ENCODE measurements around the gene PRR12.

Gene PRR12

DNA sequence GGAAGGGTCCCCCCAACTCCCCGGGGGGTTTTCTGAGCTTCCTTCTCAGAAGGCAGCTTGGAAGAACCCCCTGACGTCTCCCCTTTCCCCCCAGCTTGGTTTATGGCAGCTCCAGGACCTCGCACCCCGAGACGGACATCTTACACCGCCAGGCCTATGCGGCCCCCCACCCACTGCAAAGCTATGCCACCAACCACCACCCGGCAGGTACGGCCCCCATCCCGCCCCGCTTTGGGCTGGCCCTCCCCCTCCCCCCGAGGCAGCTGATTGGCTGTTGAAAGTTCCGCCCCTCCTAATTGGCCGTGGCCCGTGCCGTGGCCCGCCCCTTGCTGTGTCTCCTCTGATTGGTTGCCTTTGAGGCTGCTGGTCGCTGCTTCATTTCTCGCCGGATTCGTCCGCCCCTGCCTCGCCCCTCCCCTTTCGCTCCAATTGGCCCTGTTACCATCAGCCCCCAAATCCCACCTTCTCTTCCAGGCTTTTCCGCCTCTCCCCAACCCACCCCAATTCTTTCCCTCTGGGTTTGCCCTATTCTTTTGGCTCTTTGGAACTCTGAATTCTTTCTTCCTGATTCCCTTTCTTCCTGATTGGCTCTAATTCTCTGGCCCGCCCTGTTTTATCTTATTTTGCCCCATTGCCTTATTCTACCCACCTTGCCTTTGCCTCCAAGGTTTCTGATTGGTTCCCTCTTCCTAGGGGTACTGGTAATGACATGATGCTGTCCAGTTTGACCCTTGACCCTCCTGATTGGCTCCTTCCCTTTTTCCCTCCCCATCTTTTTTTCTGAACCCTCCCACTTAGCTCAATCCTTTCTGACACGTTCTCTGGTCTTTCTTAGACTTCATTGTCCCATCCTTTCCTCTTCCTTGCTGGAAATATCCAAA, 2.5 kb downstream of the PRR12 start:
- TF ChIP-seq, protein P1, sequence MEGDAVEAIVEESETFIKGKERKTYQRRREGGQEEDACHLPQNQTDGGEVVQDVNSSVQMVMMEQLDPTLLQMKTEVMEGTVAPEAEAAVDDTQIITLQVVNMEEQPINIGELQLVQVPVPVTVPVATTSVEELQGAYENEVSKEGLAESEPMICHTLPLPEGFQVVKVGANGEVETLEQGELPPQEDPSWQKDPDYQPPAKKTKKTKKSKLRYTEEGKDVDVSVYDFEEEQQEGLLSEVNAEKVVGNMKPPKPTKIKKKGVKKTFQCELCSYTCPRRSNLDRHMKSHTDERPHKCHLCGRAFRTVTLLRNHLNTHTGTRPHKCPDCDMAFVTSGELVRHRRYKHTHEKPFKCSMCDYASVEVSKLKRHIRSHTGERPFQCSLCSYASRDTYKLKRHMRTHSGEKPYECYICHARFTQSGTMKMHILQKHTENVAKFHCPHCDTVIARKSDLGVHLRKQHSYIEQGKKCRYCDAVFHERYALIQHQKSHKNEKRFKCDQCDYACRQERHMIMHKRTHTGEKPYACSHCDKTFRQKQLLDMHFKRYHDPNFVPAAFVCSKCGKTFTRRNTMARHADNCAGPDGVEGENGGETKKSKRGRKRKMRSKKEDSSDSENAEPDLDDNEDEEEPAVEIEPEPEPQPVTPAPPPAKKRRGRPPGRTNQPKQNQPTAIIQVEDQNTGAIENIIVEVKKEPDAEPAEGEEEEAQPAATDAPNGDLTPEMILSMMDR (IDR thresholded peaks at IDR 0.05; ENCODE audit: control extremely low read depth, extremely low read depth, low read depth, missing control alignments): no peak
- CTCF ChIA-PET: interaction anchor here (0.7 to 1.4 kb wide), 4 partner anchors 12 to 85 kb away, joined by 3 to 4 read pairs (median 4); partner anchors contain the start of gene PRRG2
- POLR2A ChIA-PET: interaction anchor here (0.6 to 1.9 kb wide), 7 partner anchors 14 to 880 kb away, joined by 3 to 9 read pairs (median 4); partner anchors contain the start of genes RRAS and SCAF1
- DNase-seq (ENCODE audit: extremely low spot score): peak; percentile 100

DNA sequence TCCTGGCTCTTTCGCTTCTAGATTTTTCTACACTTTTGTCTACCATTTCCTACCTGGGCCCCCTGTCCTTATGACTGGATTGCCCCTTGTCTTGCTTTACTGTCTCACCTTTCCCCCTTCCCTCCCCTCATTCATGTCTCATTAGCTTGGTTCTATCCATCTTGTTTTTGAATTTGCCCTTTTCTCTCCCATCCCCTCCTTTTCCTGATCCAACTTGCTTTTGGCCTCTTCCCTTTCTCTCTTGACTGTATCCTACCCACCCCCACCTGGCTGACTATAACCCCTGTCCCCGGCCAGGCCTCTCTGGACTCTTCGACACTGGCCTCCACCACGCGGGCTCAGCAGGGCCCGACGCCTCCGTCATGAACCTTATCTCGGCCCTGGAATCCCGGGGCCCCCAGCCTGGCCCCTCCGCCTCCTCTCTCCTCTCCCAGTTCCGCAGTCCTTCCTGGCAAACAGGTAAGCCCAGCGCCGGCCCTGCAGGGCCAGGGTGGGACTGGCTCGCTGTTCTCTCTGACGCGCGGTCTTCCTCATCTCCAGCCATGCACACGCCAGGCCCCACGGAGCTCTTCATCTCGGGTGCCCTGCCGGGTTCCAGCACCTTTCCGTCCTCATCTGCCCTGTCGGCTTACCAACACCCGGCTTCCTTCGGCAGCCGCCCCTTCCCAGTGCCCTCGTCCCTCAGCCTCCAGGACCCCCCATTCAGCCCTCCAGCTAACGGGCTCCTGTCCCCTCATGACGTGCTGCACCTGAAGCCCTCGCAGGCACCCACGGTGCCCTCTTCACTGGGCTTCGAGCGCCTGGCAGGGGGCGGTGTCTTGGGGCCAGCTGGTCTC, 3.4 kb downstream of the PRR12 start:
- CTCF ChIA-PET: interaction anchor here (0.7 kb wide), 1 partner anchor 48 kb away, joined by 3 read pairs; no protein-coding TSS in a partner anchor
- no peak for DNase-seq (ENCODE audit: extremely low spot score)
- POLR2A ChIA-PET: interaction anchor here (0.6 to 1.9 kb wide), 3 partner anchors 14 to 335 kb away, joined by 3 to 9 read pairs (median 3); partner anchors contain the start of genes NOSIP and NUP62
- TF ChIP-seq, protein P1 (IDR thresholded peaks at IDR 0.05; ENCODE audit: control extremely low read depth, extremely low read depth, low read depth, missing control alignments): no peak

DNA sequence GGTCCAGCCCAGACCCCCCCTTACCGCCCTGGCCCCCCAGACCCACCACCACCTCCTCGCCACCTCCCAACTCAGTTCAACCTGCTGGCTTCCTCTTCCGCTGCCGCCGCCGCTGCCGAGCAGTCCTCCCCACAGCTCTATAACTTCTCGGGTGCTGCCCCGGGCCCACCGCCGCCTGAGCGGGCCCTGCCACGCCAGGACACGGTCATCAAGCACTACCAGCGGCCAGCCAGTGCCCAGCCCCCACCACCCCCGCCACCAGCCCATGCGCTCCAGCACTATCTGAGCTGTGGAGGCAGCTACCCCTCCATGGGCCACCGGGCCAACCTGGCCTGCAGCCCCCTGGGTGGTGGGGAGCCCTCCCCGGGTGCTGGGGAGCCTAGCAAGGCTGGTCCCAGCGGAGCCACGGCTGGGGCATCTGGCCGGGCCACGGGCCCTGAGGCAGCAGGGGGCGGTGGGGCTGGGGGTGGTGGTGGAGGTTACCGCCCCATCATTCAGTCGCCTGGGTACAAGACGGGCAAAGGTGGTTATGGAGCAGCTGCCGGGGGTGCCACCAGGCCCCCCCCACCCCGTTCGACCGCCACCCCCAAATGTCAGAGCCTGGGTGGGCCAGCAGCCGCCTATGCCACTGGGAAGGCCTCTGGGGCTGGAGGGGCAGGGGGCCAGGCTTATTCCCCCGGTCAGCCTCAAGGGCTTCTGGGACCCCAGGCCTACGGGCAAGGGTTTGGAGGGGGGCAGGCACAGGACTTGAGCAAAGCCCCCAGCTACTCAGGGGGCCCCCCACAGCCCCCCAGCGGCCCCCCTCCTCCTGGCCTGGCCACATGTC, 4.2 kb downstream of the PRR12 start:
- POLR2A ChIA-PET: interaction anchor here (0.6 to 1.9 kb wide), 3 partner anchors 15 to 334 kb away, joined by 3 to 9 read pairs (median 3); partner anchors contain the start of genes NOSIP and NUP62
- TF ChIP-seq, protein P1 (IDR thresholded peaks at IDR 0.05; ENCODE audit: control extremely low read depth, extremely low read depth, low read depth, missing control alignments): no peak
- no peak for DNase-seq (ENCODE audit: extremely low spot score)
- CTCF ChIA-PET: interaction anchor here (1.0 to 1.6 kb wide), 2 partner anchors 24 to 78 kb away, joined by 5 read pairs; no protein-coding TSS in a partner anchor

DNA sequence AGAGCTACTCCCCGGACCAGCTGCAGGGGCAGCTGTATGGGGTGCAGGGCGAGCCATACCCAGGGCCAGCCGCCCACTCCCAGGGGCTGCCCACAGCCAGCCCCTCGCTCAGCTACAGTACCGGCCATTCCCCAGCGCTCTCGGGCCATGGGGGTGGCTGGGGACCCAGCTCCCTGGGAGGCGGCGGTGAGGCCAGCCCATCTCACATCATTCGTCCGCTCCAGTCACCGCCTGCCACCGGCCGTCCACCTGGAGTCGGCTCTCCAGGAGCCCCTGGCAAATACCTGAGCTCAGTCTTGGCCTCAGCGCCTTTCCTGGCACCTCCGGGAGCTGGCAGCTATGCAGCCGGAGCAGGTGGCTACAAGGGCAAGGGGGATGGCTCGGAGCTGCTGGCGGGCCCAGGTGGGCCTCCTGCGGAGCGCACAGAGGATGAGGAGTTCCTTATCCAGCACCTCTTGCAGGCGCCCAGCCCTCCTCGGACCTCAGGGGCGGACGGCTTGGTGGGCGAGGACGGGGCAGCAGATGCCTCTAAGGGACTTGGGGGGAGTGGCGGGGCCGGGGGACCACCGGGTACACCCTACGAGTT, 4.9 kb downstream of the PRR12 start:
- TF ChIP-seq, protein P1 (IDR thresholded peaks at IDR 0.05; ENCODE audit: control extremely low read depth, extremely low read depth, low read depth, missing control alignments): no peak
- DNase-seq (ENCODE audit: extremely low spot score): no peak
- ChIA-PET CTCF (interaction anchor here (1.0 to 1.6 kb wide), 2 partner anchors 25 to 77 kb away, joined by 5 read pairs; no protein-coding TSS in a partner anchor), POLR2A (no interaction called here)

DNA sequence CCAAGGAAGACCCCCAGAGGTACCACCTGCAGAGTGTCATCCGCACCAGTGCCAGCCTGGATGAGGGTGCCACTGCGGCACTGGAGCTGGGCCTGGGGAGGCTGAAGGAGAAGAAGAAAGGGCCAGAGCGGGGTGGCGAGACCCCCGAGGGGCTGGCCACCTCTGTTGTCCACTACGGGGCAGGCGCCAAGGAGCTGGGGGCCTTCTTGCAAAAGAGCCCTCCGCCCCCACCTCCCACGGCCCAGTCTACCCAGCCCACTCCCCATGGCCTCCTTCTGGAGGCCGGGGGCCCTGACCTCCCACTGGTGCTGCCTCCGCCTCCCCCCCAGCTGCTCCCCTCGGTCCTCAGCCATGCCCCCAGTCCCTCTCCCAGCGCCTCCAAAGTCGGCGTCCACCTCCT, 5.4 kb downstream of the PRR12 start:
- ChIA-PET CTCF (interaction anchor here (1.6 kb wide), 1 partner anchor 77 kb away, joined by 5 read pairs; no protein-coding TSS in a partner anchor), POLR2A (no interaction called here)
- TF ChIP-seq, protein P1 (IDR thresholded peaks at IDR 0.05; ENCODE audit: control extremely low read depth, extremely low read depth, low read depth, missing control alignments): no peak
- DNase-seq (ENCODE audit: extremely low spot score): no peak
